ENCODE measurements around the gene CINP. TPM values are rescaled to one million over a fixed set of nuclear protein-coding genes. Genes with fewer than 3 reads are reported as not detected.

CINP gene
- total RNA-seq, 1 donor, result 51.8 TPM

- DNase-seq (ENCODE audit: low read depth), result no peak
- H3K4me3 ChIP-seq (ENCODE audit: low read depth, low read length), result no peak overlapping the region
- no peak for TF ChIP-seq CTCF (IDR thresholded peaks at IDR 0.05; ENCODE audit: insufficient read depth, low read depth, low read length)
These were observed 11.6 kb upstream of the CINP start for GRCh38 chr14:102374264-102374663.

- no peak for DNase-seq (ENCODE audit: low read depth)
- no peak overlapping the region for H3K4me3 ChIP-seq (ENCODE audit: low read depth, low read length)
- TF ChIP-seq CTCF (IDR thresholded peaks at IDR 0.05; ENCODE audit: insufficient read depth, low read depth, low read length), result no peak
These were observed 10.4 kb upstream of the CINP start for GRCh38 chr14:102373110-102373509.

- no peak for DNase-seq (ENCODE audit: low read depth)
- TF ChIP-seq CTCF (IDR thresholded peaks at IDR 0.05; ENCODE audit: insufficient read depth, low read depth, low read length), result no peak
- no peak overlapping the region for H3K4me3 ChIP-seq (ENCODE audit: low read depth, low read length)
These were observed 8.7 kb upstream of the CINP start for GRCh38 chr14:102371361-102371760.

GRCh38 chr14:102370305-102370809 lies 7.7 kb upstream of the CINP start:
- TF ChIP-seq CTCF (IDR thresholded peaks at IDR 0.05; ENCODE audit: insufficient read depth, low read depth, low read length), result no peak
- peak; percentile 65 for DNase-seq (ENCODE audit: low read depth)
- no peak overlapping the region for H3K4me3 ChIP-seq (ENCODE audit: low read depth, low read length)

GRCh38 chr14:102363182-102363943 lies 673 bp upstream of the CINP start:
- TF ChIP-seq CTCF (IDR thresholded peaks at IDR 0.05; ENCODE audit: insufficient read depth, low read depth, low read length), result no peak
- H3K4me3 ChIP-seq (ENCODE audit: low read depth, low read length), result peak overlapping the region; percentile 74
- DNase-seq (ENCODE audit: low read depth), result peak; percentile 38

GRCh38 chr14:102362084-102362483 lies 606 bp downstream of the CINP start:
- TF ChIP-seq CTCF (IDR thresholded peaks at IDR 0.05; ENCODE audit: insufficient read depth, low read depth, low read length), result no peak
- DNase-seq (ENCODE audit: low read depth), result peak; percentile 28

More at GRCh38 chr14:102362084-102362483, 606 bp downstream of the CINP start:
- peak overlapping the region; percentile 74 for H3K4me3 ChIP-seq (ENCODE audit: low read depth, low read length)
